HG02884 (cell line): ENCODE results near the gene SSU72.
"Not testable (repeated sequence)": the region's sequence is repeated elsewhere in the genome, so short reads cannot be mapped to it uniquely, and the experiment has no call there.

ENCODE experiments used
- ATAC-seq: cut with Tn5 transposase; IDR thresholded peaks from one replicate; pipeline ENCODE4 v1.9.1; 2021; ENCODE audit warnings: mild to moderate bottlenecking, moderate library complexity; ENCODE audit not compliant: unreplicated experiment

The SSU72 gene

DNA sequence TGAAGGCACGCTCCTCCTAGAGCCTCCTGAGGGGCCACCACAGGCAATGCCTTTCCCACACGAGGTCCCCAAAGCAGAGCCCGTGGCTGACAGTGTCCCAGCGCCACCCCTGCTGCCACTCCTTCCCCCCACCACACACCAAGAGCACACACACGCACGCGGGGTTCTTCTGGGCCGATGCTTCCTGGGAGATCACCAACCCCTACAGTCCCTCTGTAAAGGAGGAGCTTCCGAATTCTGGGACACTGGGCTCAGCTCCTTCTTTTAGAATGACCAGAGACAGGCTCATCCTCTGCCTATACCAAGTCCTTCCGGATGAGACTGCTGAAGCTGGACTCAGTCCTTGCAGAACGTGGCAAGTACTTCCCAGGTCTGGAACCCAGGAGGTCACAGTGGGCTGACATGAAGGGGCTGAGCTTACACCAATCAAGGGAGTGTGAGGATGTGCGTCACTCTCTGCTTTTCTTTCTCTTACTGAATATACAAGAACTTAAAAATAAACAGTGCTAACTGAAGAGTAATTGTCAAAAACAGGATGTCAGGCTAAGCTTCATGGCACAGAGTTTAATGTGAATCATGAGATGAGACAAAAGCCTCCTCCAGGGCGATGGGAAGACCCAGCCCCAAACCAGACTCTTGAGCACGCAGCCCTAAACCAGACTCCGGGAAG, 12.7 kb downstream of the SSU72 start:
- no peak for ATAC-seq

DNA sequence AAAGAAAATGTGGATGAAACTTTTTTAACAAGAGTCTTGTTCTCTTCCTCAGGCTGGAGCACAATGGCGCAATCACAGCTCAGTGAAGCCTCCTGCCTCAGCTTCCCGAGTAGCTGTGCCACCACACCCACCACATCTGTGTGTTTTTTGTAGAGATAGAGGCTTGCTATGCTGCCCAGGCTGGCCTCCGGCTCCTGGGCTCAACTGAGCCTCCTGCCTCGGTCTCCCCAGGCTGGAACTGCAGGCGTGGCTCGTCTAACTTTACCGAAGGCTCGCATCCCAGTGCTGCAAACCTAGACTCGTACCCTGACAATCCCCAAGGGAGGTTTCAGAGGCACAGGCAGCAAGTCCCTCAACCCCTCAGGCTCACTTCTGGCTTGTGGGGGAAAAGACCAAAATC, 14.5 kb downstream of the SSU72 start:
- ATAC-seq, result no peak

DNA sequence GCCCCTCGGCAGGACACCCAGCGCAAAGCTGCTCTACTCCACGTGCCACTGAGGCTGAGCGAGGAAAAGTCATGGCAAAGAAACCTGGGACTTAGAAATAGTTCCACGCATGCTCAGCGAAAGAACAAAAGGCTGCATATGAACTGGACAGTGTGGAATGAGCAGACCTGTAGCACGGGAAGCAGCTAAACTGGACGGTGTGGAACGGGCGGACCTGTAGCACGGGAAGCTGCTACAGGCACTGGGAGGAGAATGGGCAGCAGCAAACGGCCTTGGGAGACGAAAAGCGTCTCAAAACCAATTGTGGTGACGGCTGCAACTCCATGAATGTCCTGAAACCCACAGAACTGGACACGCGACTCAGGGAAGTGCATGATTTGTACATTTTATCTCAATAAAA, 15.6 kb downstream of the SSU72 start:
- no peak for ATAC-seq

DNA sequence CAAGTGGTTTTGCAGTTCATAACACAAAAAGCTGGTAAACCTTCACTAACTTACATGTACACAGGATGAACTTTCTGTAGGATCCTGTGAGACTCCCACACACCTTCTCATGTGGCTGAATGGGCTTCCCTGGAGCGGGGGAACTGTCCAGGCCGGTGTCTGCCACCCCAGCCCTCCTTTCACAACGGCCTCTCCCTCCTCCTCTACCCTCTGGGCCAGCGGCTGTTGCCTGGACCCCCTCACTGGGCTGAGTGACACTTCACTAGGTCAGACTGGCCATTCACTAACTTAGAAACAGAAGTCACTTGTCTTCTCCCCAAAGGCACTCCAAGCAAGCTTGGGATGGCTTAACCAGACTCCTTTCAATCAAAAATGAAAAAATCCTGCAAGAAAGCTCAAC, 16.1 kb downstream of the SSU72 start:
- ATAC-seq, result no peak

DNA sequence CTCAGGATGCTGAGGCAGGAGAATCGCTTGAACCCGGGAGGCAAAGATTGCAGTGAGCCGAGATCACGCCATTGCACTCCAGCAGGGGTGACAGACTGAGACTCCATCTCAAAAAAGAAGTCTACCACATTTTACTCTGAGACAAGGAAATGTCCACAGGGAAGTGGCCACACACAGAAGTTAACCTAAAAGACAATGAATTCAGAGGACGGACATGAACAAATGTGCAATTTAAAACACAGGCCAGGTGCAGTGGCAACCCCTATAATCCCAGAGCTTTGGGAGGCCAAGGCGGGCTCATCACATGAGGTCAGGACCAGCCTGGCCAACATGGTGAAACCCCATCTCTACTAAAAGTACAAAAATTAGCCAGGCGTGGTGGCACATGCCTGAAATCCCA, 17.0 kb downstream of the SSU72 start:
- not testable (repeated sequence) for ATAC-seq

DNA sequence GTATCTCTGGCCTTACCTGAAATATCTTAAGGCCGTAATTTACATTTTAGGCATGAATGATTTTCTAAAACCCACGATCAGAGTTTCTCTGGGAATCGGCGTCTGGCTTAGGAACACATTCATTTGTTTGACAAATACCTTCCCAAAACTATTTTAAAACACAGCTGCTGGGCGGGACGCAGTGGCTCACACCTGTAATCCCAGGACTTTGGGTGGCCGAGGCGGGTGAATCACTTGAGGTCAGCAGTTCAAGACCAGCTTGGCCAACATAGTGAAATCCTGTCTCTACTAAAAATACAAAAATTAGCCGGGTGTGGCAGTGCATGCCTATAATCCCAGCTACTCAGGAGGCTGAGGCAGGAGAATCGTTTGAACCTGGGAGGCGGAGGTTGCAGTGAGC, 17.7 kb downstream of the SSU72 start:
- ATAC-seq, result not testable (repeated sequence)

DNA sequence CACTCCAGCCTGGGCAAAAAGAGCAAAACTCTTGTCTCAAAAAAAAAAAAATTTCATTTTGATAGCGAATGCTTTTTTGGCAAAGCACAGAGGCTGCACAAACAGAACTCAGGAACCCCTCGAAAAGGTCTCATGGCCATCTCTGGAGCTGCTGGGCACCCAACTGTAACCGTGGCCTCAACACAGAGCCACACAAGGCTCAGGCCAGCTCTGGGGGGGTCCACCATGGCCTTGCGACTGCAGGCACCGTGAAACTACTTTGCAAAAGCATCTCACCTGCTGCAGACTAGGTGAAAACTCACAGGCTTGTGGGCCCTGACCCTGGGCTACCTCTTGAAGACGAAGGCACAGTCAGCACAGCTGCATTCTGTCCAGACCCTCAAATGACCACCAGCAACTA, 18.2 kb downstream of the SSU72 start:
- ATAC-seq, result no peak

DNA sequence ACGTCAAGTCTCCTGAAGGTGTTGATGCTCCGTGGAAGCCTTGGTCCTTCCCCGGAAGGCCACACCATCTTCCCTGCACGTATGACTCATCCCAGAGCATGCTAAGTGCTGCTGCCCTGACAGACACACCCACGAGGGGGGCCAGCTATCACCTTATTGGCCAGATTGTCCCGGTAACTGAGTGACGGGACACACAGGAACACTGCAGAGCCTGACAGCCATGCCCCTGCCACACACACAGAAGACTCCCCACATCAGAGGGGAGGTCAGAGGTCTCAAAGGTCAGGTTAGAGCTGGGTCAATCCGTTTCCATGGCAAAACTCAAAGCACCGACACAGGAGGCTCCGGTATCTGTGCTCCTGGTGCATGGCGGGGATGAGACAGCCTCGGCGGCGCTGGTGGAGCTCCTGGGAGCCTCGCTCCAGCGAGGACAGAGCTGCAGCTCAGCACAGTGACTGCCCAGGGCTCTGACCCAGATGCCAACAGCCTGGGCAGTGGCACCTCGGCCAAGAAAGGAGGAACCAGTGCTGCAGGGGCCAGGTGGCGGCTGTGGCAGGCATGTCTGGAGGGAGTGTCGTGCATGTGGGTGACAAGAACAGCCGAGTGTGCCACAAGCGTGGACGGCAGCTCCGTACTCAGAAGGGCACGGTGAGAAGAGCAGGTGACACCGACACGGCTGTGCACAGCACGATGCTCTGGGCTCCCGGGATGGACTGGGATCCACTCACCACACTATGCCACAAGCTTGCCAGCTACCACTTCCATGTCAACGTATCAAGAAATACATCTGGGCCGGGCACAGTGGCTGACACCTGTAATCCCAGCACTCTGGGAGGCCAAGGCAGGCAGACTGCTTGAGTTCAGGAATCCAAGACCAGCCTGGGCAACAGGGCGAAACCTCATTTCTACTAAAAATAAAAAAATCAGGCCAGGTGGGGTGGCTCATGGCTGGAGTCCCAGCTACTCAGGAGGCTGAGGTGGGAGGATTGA, 19.4 kb downstream of the SSU72 start:
- ATAC-seq, result no peak

DNA sequence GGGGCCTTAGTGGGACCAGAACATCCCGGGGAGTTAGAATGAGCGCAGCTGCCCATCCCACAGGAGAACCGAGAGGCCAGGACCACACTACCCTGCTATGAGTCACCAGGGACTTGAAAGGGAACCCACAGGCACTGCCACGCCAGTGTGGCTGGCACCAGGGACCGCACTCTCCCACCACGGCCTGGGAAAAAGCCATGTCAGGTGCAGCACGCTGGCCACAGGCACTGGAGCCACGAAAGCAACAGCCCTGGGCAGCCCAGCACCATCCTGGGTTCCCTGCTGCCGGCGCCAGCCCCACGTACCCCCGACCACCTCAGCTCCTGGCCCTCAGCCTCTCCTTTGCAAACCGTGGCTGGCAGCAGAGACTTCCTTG, 20.1 kb downstream of the SSU72 start:
- no peak for ATAC-seq

DNA sequence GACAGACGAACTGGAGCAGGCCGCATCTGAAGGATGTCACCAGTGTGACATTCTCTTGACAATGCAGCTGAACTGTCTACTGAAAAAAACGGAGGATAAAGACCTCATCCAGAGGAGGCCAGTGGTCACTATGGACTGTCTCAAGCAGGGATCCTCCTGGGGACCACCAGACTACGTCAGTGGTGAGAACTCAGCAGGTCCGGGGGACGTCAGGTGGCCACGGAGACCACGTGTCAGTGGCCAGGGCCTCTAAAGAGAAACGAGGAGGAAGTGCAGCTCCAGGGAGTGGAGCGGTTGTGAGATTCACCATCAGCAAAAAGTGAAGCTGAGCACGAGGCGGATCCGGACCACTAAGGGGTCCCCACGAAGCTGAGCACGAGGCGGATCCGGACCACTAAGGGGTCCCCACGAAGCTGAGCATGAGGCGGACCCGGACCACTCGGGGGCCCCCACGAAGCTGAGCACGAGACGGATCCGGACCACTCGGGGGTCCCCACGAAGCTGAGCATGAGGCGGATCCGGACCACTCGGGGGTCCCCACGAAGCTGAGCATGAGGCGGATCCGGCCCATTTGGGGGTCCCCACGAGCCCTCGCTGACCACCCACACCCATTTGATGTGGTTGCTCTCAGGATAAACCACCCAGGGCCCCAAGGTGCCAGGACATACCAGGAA, 20.7 kb downstream of the SSU72 start:
- ATAC-seq, result no peak

DNA sequence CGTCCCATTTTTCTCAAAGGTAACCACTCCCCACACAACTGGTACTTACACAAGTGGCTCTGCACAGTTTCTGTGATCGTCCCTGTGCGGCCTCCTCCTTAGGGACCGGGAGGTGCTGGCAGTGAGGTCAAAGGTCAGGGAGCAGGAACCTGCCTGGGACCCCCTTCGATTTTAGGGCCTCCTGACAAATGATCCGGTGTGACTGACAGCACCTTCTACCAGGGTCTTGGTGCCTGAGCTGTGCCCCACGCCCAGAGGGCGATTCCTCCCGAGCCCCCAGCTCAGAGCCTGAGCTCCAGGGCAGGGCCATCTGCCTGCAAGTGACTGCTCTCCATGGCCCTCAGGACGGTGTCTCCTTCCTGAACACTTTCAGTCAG, 22.4 kb downstream of the SSU72 start:
- ATAC-seq, result no peak

DNA sequence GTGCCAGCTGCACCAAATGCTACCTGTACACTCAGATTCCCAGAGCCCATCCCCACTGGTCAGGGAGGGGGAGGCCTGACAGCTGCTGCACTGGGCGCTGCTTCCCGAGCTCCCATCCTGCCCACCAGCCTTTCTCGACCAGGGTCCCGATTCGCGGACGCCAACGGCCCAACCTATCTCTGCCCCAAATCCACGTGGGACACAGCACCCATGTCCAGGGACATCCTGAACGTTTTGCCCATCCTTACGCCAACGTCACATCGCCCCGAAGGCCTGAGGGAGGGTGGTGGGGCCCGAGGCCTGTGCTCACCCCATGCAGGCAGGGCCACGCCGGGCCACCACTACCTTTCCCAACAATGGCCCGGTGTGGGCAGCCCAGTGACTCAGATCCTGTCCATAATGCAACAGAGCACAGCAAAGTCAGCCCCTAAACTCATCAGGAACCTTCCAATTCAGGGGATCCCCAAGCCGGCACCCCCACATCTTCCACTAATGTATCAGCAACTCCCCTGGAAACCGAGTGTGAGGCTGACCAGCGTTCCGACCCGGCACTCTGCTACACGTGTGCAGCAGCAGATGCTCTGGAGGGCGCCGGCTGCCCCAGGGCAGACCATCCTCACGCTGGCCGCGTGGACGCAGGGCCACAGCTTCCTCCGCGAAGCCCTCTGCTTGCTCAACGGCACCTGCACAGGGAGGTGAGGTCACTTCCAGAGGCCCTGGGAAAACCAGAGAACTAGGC, 23.0 kb downstream of the SSU72 start:
- ATAC-seq, result no peak

DNA sequence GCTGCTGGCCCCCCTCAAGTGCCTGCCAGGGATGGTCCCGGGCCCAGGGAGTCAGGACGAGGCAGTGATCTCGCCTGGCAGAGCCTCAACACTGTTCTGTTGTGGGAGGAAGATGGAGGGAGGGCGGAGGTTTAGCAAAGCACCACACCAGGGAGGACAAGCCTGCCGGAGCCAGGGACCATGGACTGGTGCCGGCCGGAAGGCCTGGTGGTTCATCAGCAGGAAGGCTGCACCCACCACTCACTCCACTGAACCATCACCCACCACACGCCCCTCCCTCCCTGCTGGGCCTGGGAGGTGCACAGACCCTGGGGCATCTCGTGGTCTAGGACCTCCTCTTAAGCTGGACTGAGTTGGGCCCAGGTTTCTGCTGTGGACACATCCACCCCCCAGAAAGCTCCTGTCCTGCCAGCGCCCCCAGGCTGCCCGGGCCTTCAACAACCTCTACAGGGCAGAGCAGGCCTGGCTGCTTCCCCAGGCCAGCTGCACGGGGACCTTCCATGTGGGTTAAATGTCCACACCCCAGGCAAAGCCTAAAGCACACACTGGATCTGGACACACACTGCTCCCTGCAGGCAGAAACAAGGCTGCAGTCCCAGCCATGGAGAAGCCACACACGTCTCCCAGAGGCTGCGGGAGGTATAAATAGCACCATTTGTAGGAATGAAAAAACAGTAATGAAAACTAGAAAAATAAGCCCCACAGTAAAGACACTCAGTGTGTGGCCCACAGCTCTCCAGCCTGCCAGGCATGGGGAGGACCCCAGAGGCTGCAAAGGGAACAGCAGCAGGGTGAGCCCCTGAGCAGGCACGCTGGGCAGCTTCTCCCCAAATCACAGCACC, 23.9 kb downstream of the SSU72 start:
- ATAC-seq, result no peak

DNA sequence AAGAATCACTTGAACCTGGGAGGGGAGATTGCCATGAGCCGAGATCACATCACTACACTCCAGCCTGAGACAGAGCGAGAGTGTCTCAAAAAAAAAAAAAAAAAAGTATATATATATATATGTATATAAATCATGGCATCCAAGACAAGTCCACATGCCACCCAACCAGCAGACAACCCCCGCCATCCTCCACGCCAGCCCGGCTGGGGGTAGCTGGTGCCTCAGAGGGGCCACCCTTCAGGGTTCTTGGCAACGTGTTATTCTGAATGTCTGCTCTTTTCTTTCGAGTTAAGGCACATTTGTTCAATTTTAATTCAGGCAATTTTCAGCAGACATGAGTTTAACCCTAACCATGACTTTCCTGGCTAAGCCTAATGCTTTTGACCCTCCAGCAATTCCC, 24.6 kb downstream of the SSU72 start:
- no peak for ATAC-seq

DNA sequence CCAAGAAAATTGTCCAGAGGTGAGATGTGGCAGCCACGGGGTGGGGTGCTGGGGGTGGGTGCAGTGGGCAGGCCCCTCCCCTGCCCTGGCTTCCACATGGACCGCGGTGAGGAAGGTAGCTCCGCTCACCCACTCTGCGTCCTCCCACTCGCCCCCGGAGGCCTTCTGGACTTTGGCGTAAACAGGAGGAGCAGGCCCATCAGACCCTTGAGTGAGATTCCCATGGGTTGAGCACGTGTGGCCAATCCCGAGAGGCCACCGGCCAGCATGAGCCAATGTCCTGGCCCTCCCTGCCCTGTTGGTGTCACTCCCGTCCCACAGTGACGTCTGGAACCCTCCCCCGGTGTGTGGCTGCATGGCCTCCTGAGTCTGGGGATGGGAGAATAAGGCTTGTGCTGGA, 26.1 kb downstream of the SSU72 start:
- no peak for ATAC-seq

DNA sequence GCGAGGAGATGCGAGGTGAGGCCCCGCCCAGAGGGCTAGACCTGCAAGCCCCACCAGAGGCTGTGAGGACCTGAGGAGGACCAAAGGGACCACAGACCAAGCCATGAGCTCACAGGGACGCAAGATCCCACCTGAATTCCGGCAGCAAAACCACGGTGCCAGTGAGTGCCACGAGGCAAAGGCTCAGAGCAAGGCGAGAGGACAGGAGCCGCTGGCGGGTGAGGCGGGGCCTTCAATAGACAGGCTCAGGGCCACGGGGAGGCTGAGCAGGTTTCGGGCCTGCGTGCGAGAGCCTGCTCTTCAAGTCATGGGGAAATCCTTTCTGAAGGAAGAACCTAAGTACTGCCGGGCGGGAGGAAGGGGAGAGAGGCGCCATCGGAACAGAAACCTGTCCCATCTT, 27.2 kb downstream of the SSU72 start:
- no peak for ATAC-seq

DNA sequence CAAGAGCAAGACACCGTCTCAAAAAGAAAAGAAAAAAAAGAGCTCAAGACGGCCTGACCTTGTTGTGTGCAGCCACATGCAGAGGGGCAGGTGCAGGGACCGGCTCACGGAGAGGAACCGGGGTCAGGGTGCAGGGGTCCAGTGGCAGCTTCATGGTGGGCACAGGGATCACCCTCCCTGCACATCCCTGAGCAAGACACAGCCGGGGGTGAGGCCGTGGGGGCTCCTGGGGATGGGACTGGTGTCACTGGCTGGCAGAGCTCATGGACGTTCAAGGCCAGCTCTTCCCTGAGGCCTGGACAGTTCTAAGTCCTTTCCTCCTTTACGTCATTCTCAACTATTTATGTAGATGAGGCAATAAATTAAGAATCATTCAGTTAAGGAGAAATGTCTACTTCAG, 27.7 kb downstream of the SSU72 start:
- ATAC-seq, result no peak

DNA sequence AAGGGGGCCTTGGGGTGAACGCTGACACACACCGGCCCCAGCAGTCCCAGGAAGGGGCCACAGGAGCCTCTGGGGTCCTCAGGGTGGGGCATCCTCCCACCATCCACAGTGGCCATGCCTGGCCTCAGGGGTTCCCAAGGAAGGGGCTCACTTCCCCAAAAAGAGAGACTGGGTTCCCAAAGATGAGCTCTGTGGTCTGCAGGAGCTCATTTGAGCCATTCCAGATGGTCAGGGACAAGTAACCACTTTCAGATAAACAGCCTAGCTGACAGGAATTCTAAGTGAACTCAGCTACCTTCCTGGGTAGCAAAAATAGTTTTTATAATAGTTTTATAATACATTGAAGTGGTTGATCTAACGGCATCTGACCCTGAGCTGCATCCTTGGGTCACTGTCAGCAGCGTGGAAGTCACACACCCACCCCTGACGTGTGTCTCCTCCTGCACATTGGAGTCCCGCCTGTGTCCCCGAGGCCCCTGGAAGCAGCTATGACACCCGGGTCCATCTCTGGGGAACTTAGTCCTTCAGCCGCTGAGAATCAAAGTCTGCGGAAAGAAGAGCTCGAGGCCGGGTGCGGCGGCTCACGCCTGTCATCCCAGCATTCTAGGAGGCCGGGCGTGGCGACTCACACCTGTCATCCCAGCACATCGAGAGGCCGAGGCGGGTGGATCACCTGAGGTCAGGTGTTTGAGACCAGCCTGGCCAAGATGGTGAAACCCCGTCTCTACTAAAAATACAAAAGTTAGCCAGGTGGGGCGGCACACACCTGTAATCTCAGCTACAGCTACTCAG, 28.5 kb downstream of the SSU72 start:
- no peak for ATAC-seq

DNA sequence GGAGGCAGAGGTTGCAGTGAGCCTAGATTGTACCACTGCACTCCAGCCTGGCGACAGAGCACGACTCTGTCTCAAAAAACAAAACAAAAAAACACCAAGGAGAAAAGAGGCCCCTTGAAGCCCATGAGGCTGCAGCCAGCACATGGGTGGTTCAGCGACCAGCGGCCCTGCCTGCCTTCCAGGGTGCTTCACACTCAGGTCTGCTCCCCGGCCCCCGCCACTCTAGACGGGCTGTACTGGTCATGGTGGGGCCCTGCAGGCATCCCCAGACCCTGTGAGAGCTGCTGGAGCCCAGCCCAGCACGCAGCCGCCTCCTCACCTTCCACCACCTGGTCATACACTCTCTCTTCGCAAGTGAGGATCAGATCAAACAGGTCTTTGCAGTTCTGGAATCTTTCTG, 30.1 kb downstream of the SSU72 start:
- ATAC-seq, result no peak
